Heart right ventricle (tissue), 16 donors: Measurements from ENCODE around the gene FHIT. TPM values are rescaled to one million over a fixed set of nuclear protein-coding genes. Genes with fewer than 3 reads are reported as not detected.

Source experiments
- ATAC-seq, 8 donors: fragments of 200-7000 bp; cut with Tn5 transposase; one replicate each; pipeline ENCODE4 v1.9.1; 2020; ENCODE audit warnings: mild to moderate bottlenecking in 8 of 8, moderate library complexity in 8 of 8, moderate number of reproducible peaks in 1 of 8
- DNase-seq, 2 donors: peaks; one replicate each; pipeline ENCODE4 v3.0.0-alpha.2; 2020
- H3K27ac ChIP-seq, 10 donors: fragments of 200-600 bp; sonication (generic) in 2 of 10; one replicate each; pipeline versions ENCODE4 v1.5.0 to v1.8.0; 2020 to 2022; ENCODE audit warnings: mild to moderate bottlenecking in 3 of 10
- H3K27me3 ChIP-seq, 7 donors: fragments of 200-600 bp; one replicate each; pipeline ENCODE4 v1.8.0; 2021 to 2022; ENCODE audit warnings: mild to moderate bottlenecking in 2 of 7
- H3K36me3 ChIP-seq, 9 donors: fragments of 200-600 bp; sonication (generic) in 1 of 9; one replicate each; pipeline versions ENCODE4 v1.5.0 to v1.8.0; 2020 to 2022; ENCODE audit warnings: mild to moderate bottlenecking in 2 of 9
- H3K4me1 ChIP-seq, 9 donors: fragments of 200-600 bp; sonication (generic) in 1 of 9; one replicate each; pipeline versions ENCODE4 v1.5.0 to v1.8.0; 2020 to 2022; ENCODE audit warnings: mild to moderate bottlenecking in 4 of 9
- H3K4me3 ChIP-seq, 10 donors: fragments of 200-600 bp; sonication (generic) in 2 of 10; one replicate each; pipeline versions ENCODE4 v1.5.0 to v1.8.0; 2020 to 2022; ENCODE audit warnings: mild to moderate bottlenecking in 7 of 10, moderate library complexity in 2 of 10
- H3K9me3 ChIP-seq, 11 donors: fragments of 200-600 bp in 10 of 11; sonication (generic) in 2 of 11; one replicate each; pipeline versions ENCODE4 v1.5.0 to v1.8.0; 2013 to 2022; ENCODE audit warnings: mild to moderate bottlenecking in 2 of 11, control low read depth in 1 of 11, moderate library complexity in 1 of 11
- CTCF ChIP-seq, 9 donors: fragments of 200-600 bp; sonication (generic) in 2 of 9; IDR thresholded peaks; one replicate each; pipeline versions ENCODE4 v1.5.0 to v1.8.0; 2021 to 2022; ENCODE audit warnings: antibody characterized with exemption in 9 of 9, mild to moderate bottlenecking in 5 of 9, moderate library complexity in 1 of 9
- WGBS, 2 donors: extraction: QIAGEN DNeasy Blood & Tissue Kit; methylation state at CpG; one replicate each; pipeline ENCODE4 v1.1.7; 2013; ENCODE audit warnings: inconsistent platforms in 1 of 2; 5-methylcytosine and 5-hydroxymethylcytosine counted together
- intact Hi-C, 10 donors: fragments of 100-400 bp; cut with DNase I; formaldehyde crosslinking; loops; one replicate each; pipeline versions ENCODE4 v1.11.1 to v1.14.2; 2022
- polyA plus RNA-seq, 2 donors: library from polyadenylated mRNA; stranded (reverse); fragments of 200-250 nt; gene quantifications; one replicate each; pipeline ENCODE4 v1.2.3, GENCODE V29; 2013
- total RNA-seq, 10 donors: library from RNA; stranded (reverse); fragmentation: NEBNext Ultra II Directional in 3 of 10; extraction: Animal tissue kit (Norgen Biotek cat#: 25700) in 3 of 10; gene quantifications; one replicate each; pipeline versions ENCODE4 v1.2.1 to v1.2.4, GENCODE V29; 2021 to 2023
- donor health status: Arrhythmogenic right ventricular cardiomyopathy.
- donor health status: ischemic (EF 13 %, LVEDD 7.1; RV severe dilation, severe dysfunction).
- donor health status: healthy with polysubstance abuse.
- donor health status: DM: no; HTN: yes; CAD: no.
- donor health status: DM: no; HTN: no; CAD: no.
- donor health status: ischemic (EF 25% LVEDD 6.9; RV normal size, moderate dysfunction).
- donor health status: ischemic (EF 25% LVEDD 5.7; RV mildly dilated, moderate dysfunction).
- donor health status: healthy.
- donor health status: DM: yes; HTN: yes; CAD: no.
- donor health status: Ischemic cardiomyopathy.
- donor health status: ischemic (EF 35%, LVEDD 5.7; RV mildly dilated, moderate dysfunction).
- donor health status: nonischemic (EF 11% LVEDD 7.7; RV severe dilation, severe dysfunction).
- donor health status: DM: yes; HTN: yes; CAD: no.
- donor health status: PGD.
- donor health status: ischemic (EF 29% LVEDD 5.4; RV normal size, mild dysfunction).
- donor health status: nonischemic (EF 23%, LVEDD 6.1; RV moderate dilation, normal function).

The FHIT gene
- total and polyA plus RNA-seq, 12 donors, result 4.7 to 25.5 (median 18.3) TPM

- 27 to 29% methylated on average over 2 of the region's 2 CpGs for WGBS, 2 donors
Observed at GRCh38 chr3:60268123-60268522, 983.1 kb downstream of the FHIT start.

DNA sequence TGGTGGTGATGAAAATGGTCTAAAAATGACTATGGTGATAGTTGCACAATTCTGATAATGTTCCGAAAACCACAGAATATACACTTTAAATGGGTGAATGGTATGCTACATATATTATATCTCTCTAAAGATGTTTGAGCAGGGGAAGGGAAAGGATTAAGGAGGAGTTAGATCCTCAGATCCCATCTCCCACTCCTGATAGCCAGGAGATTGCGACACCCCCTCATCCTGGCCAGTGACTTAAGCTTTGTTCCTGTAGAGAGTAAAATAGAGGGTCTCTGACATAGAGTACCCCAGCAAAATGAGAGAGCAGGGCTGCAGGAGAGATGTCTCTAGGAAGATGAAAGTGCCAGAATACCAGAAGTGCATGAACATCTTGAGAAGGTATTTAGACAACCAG, 984.8 kb downstream of the FHIT start:
- TF ChIP-seq CTCF (IDR thresholded peaks at IDR 0.05), result no peak
- WGBS, 2 donors, result 94 to 97% methylated on average over 2 of the region's 2 CpGs
- H3K4me1 ChIP-seq, result no peaks in the 10 kb centered on the region
- no peak for ATAC-seq
- H3K4me3 ChIP-seq, result no peak overlapping the region
- no peaks in the 10 kb centered on the region for H3K36me3 ChIP-seq
- H3K9me3 ChIP-seq, result no peaks in the 10 kb centered on the region
- H3K27ac ChIP-seq, result no peak overlapping the region
- intact Hi-C loops, result no loop called here
- DNase-seq, result no peak
- no peaks in the 10 kb centered on the region for H3K27me3 ChIP-seq

More at GRCh38 chr3:60268123-60268522, 983.1 kb downstream of the FHIT start:
- Histone ChIP-seq H3K36me3 (no peaks in the 10 kb centered on the region), H3K4me1 (no peaks in the 10 kb centered on the region), H3K9me3 (no peaks in the 10 kb centered on the region), H3K27me3 (no peaks in the 10 kb centered on the region), H3K27ac (no peak overlapping the region), H3K4me3 (no peak overlapping the region)
- ATAC-seq, result no peak
- DNase-seq, result no peak
- intact Hi-C loops, result no loop called here
- TF ChIP-seq CTCF (IDR thresholded peaks at IDR 0.05), result no peak

GRCh38 chr3:60263191-60263590, 988.1 kb downstream of the FHIT start:
- Histone ChIP-seq H3K4me1 (no peaks in the 10 kb centered on the region), H3K27me3 (no peaks in the 10 kb centered on the region), H3K27ac (no peak overlapping the region), H3K36me3 (no peaks in the 10 kb centered on the region), H3K4me3 (no peak overlapping the region), H3K9me3 (no peaks in the 10 kb centered on the region)
- DNase-seq, result no peak
- intact Hi-C loops, result no loop called here
- no peak for TF ChIP-seq CTCF (IDR thresholded peaks at IDR 0.05)
- ATAC-seq, result no peak

DNA sequence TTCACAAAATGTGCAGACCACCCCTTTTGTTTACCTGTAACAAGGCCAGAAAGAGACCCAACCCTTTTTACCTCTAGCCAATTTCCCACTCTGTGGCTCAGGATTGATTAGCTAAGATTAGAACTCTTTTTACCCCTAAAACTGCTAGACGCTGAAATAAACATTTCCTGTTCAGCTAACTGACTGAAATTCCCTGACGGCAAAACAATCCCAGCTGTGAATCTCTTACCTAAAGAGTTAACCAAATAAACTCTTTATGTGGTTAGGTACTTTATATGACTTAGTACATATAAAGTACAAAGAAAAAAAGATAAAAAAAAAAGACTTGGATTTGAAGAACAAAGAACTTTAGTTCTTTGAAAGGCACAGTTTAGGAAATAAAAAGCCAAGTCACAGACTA, 988.7 kb downstream of the FHIT start:
- intact Hi-C loops, result no loop called here
- Histone ChIP-seq H3K36me3 (no peaks in the 10 kb centered on the region), H3K27ac (no peak overlapping the region), H3K4me1 (no peaks in the 10 kb centered on the region), H3K27me3 (no peaks in the 10 kb centered on the region), H3K9me3 (no peaks in the 10 kb centered on the region), H3K4me3 (no peak overlapping the region)
- TF ChIP-seq CTCF (IDR thresholded peaks at IDR 0.05), result no peak
- DNase-seq (no peak), ATAC-seq (no peak)
- 41 to 57% methylated on average over 2 of the region's 2 CpGs for WGBS, 2 donors

DNA sequence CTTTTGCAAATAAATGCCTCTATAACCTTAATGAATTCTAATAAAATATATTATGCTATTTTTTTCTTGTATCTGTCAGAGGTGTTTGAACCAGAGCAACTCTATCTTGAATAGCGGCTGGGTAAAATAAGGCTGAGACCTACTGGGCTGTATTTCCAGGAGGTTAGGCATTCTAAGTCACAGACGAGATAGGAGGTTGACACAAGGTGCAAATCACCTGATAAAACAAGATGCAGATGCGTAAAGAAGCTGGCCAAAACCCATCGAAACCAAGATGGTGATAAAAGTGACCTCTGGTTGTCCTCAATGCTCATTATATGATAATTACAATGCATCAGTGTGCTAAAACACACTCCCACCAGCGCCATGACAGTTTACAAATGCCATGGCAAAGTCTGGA, 990.7 kb downstream of the FHIT start:
- WGBS, 2 donors, result 51 to 60% methylated on average over 5 of the region's 5 CpGs

More for the DNA sequence above, 990.7 kb downstream of the FHIT start:
- intact Hi-C loops, result no loop called here
- no peak for ATAC-seq
- no peaks in the 10 kb centered on the region for H3K4me1 ChIP-seq
- no peak for TF ChIP-seq CTCF (IDR thresholded peaks at IDR 0.05)
- no peaks in the 10 kb centered on the region for H3K27me3 ChIP-seq
- no peak overlapping the region for H3K4me3 ChIP-seq
- H3K36me3 ChIP-seq, result no peaks in the 10 kb centered on the region
- H3K9me3 ChIP-seq, result no peaks in the 10 kb centered on the region
- DNase-seq, result no peak
- H3K27ac ChIP-seq, result no peak overlapping the region
